Astrocyte (in vitro differentiated cells and primary cell): ENCODE measurements around the gene SNAP29. TPM values are rescaled to one million over a fixed set of nuclear protein-coding genes. Genes with fewer than 3 reads are reported as not detected.

Source experiments
- DNase-seq: peaks from one replicate; pipeline ENCODE4 v3.0.0-alpha.2; 2010; ENCODE audit warnings: low read depth
- FAIRE-seq: peaks from 2 replicates; lab custom pipeline; 2011; peaks lifted over from hg19 to GRCh38; lab: Jason Lieb, UNC
- H2AFZ ChIP-seq: 2 replicates; pipeline ENCODE4 v1.6.0; 2012; ENCODE audit warnings: low read depth, low read length, inconsistent platforms
- H3K27ac ChIP-seq: 2 replicates; pipeline ENCODE4 v1.5.1; 2011; ENCODE audit warnings: low read depth, low read length, inconsistent platforms
- H3K27me3 ChIP-seq: 2 replicates; pipeline ENCODE4 v1.6.0; 2011; ENCODE audit warnings: low read length, inconsistent platforms; ENCODE audit not compliant: insufficient read depth
- H3K36me3 ChIP-seq: 2 replicates; pipeline ENCODE4 v1.5.1; 2011; ENCODE audit warnings: low read length, inconsistent platforms; ENCODE audit not compliant: insufficient read depth
- H3K4me1 ChIP-seq: 2 replicates; pipeline ENCODE4 v1.5.1; 2011; ENCODE audit warnings: low read length, inconsistent platforms; ENCODE audit not compliant: insufficient read depth
- H3K4me2 ChIP-seq: 2 replicates; pipeline ENCODE4 v1.6.0; 2012; ENCODE audit warnings: low read length, inconsistent platforms
- H3K4me3 ChIP-seq: 2 replicates; pipeline ENCODE4 v1.5.1; 2011; ENCODE audit warnings: low read depth, mild to moderate bottlenecking, low read length, inconsistent platforms; ENCODE audit not compliant: insufficient read depth
- H3K79me2 ChIP-seq: 2 replicates; pipeline ENCODE4 v1.6.0; 2012; ENCODE audit warnings: mild to moderate bottlenecking, low read length, inconsistent platforms; ENCODE audit not compliant: insufficient read depth
- H3K9ac ChIP-seq: 2 replicates; pipeline ENCODE4 v1.6.0; 2012; ENCODE audit warnings: mild to moderate bottlenecking, low read length, inconsistent platforms
- H3K9me3 ChIP-seq: 2 replicates; pipeline ENCODE4 v1.5.1; 2012; ENCODE audit warnings: low read depth, mild to moderate bottlenecking, low read length, inconsistent platforms; ENCODE audit not compliant: insufficient read depth
- H4K20me1 ChIP-seq: 2 replicates; pipeline ENCODE4 v1.6.0; 2012; ENCODE audit warnings: low read length, inconsistent platforms; ENCODE audit not compliant: insufficient read depth
- H3K27ac Mint-ChIP-seq: one replicate; pipeline ENCODE4 v1.8.0; 2021; ENCODE audit warnings: mild to moderate bottlenecking, mixed read lengths; ENCODE audit not compliant: unreplicated experiment
- H3K27me3 Mint-ChIP-seq: one replicate; pipeline ENCODE4 v1.8.0; 2021; ENCODE audit warnings: low read depth, mixed read lengths; ENCODE audit not compliant: unreplicated experiment
- H3K36me3 Mint-ChIP-seq: one replicate; pipeline ENCODE4 v1.8.0; 2021; ENCODE audit warnings: low read depth, mixed read lengths; ENCODE audit not compliant: unreplicated experiment
- H3K4me1 Mint-ChIP-seq: one replicate; pipeline ENCODE4 v1.8.0; 2021; ENCODE audit warnings: low read depth, mixed read lengths; ENCODE audit not compliant: unreplicated experiment
- H3K4me3 Mint-ChIP-seq: one replicate; pipeline ENCODE4 v1.8.0; 2021; ENCODE audit warnings: mild to moderate bottlenecking, moderate library complexity, mixed read lengths; ENCODE audit not compliant: unreplicated experiment
- H3K9me3 Mint-ChIP-seq: one replicate; pipeline ENCODE4 v1.8.0; 2021; ENCODE audit warnings: mild to moderate bottlenecking, mixed read lengths; ENCODE audit not compliant: unreplicated experiment
- CTCF ChIP-seq: IDR thresholded peaks from 2 replicates; pipeline ENCODE4 v1.5.1; 2011; ENCODE audit warnings: low read depth, mild to moderate bottlenecking, inconsistent platforms, low read length, moderate library complexity; ENCODE audit not compliant: insufficient read depth
- EZH2 ChIP-seq: IDR thresholded peaks from 2 replicates; pipeline ENCODE4 v1.6.1; 2012; ENCODE audit warnings: mild to moderate bottlenecking, low read length, inconsistent platforms; ENCODE audit not compliant: insufficient read depth
- total RNA-seq: library from RNA; stranded (reverse); gene quantifications from 2 replicates; pipeline ENCODE4 v1.2.1, GENCODE V29; 2021

The SNAP29 gene
- total RNA-seq, 1 donor from 2014 or later: 19.6 TPM

GRCh38 chr22:20922141-20922751 lies 63.4 kb downstream of the SNAP29 start:
- Mint-ChIP-seq H3K27ac (no peak overlapping the region), H3K9me3 (no peaks in the 10 kb centered on the region), H3K27me3 (no peaks in the 10 kb centered on the region), H3K36me3 (peaks cover 2% of the 10 kb centered on the region), H3K4me3 (no peak overlapping the region), H3K4me1 (peaks cover 16% of the 10 kb centered on the region)
- no peak overlapping the region for H3K27ac ChIP-seq
- FAIRE-seq (no peak), DNase-seq (no peak)
- no peaks in the 10 kb centered on the region for H3K27me3 ChIP-seq
- no peaks in the 10 kb centered on the region for H3K9me3 ChIP-seq
- peaks cover 100% of the 10 kb centered on the region for H3K79me2 ChIP-seq
- no peak overlapping the region for H3K4me3 ChIP-seq
- H3K4me2 ChIP-seq: peak overlapping the region; percentile 46
- H3K36me3 ChIP-seq: peaks cover 4% of the 10 kb centered on the region
- no peak for TF ChIP-seq CTCF
- no peak for TF ChIP-seq EZH2
- no peak overlapping the region for H3K9ac ChIP-seq
- peaks cover 88% of the 10 kb centered on the region for H4K20me1 ChIP-seq
- no peak overlapping the region for H2AFZ ChIP-seq
- H3K4me1 ChIP-seq: peaks cover 11% of the 10 kb centered on the region

DNA sequence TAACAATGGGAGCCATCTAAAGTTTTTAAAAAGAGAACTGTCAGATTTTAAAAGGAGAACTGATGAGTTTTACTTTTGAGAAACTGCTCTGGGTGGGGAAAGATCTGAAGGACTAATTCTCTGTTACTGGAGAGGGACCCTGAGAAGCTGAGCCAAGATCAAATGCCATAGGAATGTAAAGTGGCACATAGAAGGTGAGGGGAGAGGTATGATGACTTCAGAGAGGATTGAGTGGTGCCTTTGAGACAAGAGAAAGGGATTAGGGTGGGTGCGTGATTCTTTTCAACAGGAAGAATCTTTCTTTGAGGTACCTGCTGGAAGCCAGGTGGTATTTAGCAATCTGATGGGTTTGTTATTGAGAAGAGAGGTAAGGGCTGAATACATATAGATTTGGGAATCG lies 67.4 kb downstream of the SNAP29 start:
- H3K4me3 Mint-ChIP-seq: no peak overlapping the region
- H3K27me3 Mint-ChIP-seq: no peaks in the 10 kb centered on the region
- DNase-seq (no peak), FAIRE-seq (no peak)
- no peaks in the 10 kb centered on the region for H3K9me3 Mint-ChIP-seq
- no peaks in the 10 kb centered on the region for H3K4me1 ChIP-seq
- H2AFZ ChIP-seq: no peak overlapping the region
- H3K4me3 ChIP-seq: no peak overlapping the region
- no peaks in the 10 kb centered on the region for H3K27me3 ChIP-seq
- peaks cover 1% of the 10 kb centered on the region for H3K36me3 Mint-ChIP-seq
- H3K79me2 ChIP-seq: peaks cover 98% of the 10 kb centered on the region
- peaks cover 10% of the 10 kb centered on the region for H3K4me1 Mint-ChIP-seq
- peaks cover 91% of the 10 kb centered on the region for H4K20me1 ChIP-seq
- H3K27ac ChIP-seq: no peak overlapping the region
- no peaks in the 10 kb centered on the region for H3K9me3 ChIP-seq
- peaks cover 4% of the 10 kb centered on the region for H3K36me3 ChIP-seq
- H3K9ac ChIP-seq: no peak overlapping the region
- H3K27ac Mint-ChIP-seq: no peak overlapping the region
- H3K4me2 ChIP-seq: no peak overlapping the region
- TF ChIP-seq CTCF (no peak), EZH2 (no peak)

GRCh38 chr22:20927940-20928572 lies 69.2 kb downstream of the SNAP29 start:
- Histone ChIP-seq H3K4me2 (no peak overlapping the region), H4K20me1 (peaks cover 90% of the 10 kb centered on the region), H3K4me1 (no peaks in the 10 kb centered on the region), H3K4me3 (no peak overlapping the region), H3K27me3 (no peaks in the 10 kb centered on the region), H3K9ac (no peak overlapping the region), H3K27ac (no peak overlapping the region), H3K9me3 (no peaks in the 10 kb centered on the region), H3K79me2 (peaks cover 97% of the 10 kb centered on the region), H3K36me3 (peaks cover 4% of the 10 kb centered on the region), H2AFZ (no peak overlapping the region)
- H3K4me3 Mint-ChIP-seq: no peak overlapping the region
- H3K27me3 Mint-ChIP-seq: no peaks in the 10 kb centered on the region
- peaks cover 2% of the 10 kb centered on the region for H3K4me1 Mint-ChIP-seq
- no peak for DNase-seq
- no peaks in the 10 kb centered on the region for H3K9me3 Mint-ChIP-seq
- H3K36me3 Mint-ChIP-seq: peaks cover 1% of the 10 kb centered on the region
- no peak overlapping the region for H3K27ac Mint-ChIP-seq
- no peak for FAIRE-seq
- TF ChIP-seq EZH2 (no peak), CTCF (no peak)
